ENCODE results near the gene DNAAF6.

DNAAF6 gene

DNA sequence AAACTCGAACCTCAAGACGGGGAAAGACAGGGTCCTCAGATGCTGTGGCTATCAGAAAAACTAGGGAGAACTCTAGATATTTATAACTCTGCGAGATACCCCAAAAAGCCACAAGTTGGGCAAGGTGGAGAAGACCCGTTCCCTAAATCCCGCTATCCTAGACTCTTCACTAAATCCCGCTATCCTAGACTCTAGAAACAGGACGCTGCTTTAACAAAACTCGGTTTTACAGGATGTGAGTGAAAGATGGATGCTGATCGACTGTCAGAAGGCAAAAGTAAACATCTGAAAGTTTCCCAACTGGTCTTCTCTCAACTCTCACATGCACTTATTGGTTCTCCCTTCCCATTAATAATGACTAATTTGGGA, 270 bp downstream of the DNAAF6 start:
- no peaks in the 10 kb centered on the region for H3K36me3 ChIP-seq (ENCODE audit: control insufficient read depth, low read length)
- H3K9me3 ChIP-seq (ENCODE audit: control insufficient read depth, insufficient read depth, low read length): no peaks in the 10 kb centered on the region
- no peak overlapping the region for H3K27ac ChIP-seq (ENCODE audit: low read depth, low read length)
- H3K9me2 ChIP-seq (replicated peaks; ENCODE audit: control insufficient read depth, low read length): no peaks in the 10 kb centered on the region
- TF ChIP-seq, protein P1, sequence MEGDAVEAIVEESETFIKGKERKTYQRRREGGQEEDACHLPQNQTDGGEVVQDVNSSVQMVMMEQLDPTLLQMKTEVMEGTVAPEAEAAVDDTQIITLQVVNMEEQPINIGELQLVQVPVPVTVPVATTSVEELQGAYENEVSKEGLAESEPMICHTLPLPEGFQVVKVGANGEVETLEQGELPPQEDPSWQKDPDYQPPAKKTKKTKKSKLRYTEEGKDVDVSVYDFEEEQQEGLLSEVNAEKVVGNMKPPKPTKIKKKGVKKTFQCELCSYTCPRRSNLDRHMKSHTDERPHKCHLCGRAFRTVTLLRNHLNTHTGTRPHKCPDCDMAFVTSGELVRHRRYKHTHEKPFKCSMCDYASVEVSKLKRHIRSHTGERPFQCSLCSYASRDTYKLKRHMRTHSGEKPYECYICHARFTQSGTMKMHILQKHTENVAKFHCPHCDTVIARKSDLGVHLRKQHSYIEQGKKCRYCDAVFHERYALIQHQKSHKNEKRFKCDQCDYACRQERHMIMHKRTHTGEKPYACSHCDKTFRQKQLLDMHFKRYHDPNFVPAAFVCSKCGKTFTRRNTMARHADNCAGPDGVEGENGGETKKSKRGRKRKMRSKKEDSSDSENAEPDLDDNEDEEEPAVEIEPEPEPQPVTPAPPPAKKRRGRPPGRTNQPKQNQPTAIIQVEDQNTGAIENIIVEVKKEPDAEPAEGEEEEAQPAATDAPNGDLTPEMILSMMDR (IDR thresholded peaks at IDR 0.05; ENCODE audit: low read depth, low read length, poor library complexity, severe bottlenecking): no peak
- no peak for TF ChIP-seq EZH2phosphoT487 (IDR thresholded peaks at IDR 0.05; ENCODE audit: borderline replicate concordance, low read length)
- peaks cover 12% of the 10 kb centered on the region for H3K79me2 ChIP-seq (ENCODE audit: control insufficient read depth, low read length)
- no peaks in the 10 kb centered on the region for H4K20me1 ChIP-seq (ENCODE audit: control insufficient read depth, insufficient read depth, low read depth, low read length)
- H3K4me1 ChIP-seq (ENCODE audit: control insufficient read depth, low read length): peaks cover 10% of the 10 kb centered on the region
- H3K4me3 ChIP-seq (ENCODE audit: low read length): peak overlapping the region; percentile 89
- H3F3A ChIP-seq (ENCODE audit: control insufficient read depth, insufficient read depth): no peaks in the 10 kb centered on the region
- no peaks in the 10 kb centered on the region for H3K27me3 ChIP-seq (ENCODE audit: control insufficient read depth, low read length)
- peak overlapping the region; percentile 76 for H3K4me2 ChIP-seq (ENCODE audit: low read length)

DNA sequence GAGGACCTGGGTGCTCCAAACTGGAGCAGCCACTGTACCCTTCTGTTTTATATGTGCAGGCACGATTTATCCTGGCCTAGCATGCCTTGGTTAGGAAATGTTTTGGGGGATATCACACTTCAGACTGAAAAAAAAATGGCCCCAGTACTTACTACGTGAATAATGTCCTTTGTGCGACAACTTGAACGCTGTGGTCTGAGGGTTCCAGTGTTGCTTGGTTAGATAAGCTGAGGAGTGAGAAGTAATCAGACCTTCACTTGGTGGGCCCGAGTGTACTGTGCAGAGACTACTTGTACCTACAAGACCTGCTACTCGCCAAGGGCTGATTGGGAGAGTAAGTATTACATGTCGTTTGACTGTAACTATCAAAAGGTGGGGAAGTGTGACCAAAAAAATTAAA, 678 bp downstream of the DNAAF6 start:
- Histone ChIP-seq H3K27ac (ENCODE audit: low read depth, low read length) (no peak overlapping the region), H4K20me1 (ENCODE audit: control insufficient read depth, insufficient read depth, low read depth, low read length) (no peaks in the 10 kb centered on the region), H3K79me2 (ENCODE audit: control insufficient read depth, low read length) (peaks cover 12% of the 10 kb centered on the region), H3K36me3 (ENCODE audit: control insufficient read depth, low read length) (no peaks in the 10 kb centered on the region), H3K9me2 (replicated peaks; ENCODE audit: control insufficient read depth, low read length) (no peaks in the 10 kb centered on the region), H3F3A (ENCODE audit: control insufficient read depth, insufficient read depth) (no peaks in the 10 kb centered on the region), H3K4me1 (ENCODE audit: control insufficient read depth, low read length) (peaks cover 10% of the 10 kb centered on the region), H3K9me3 (ENCODE audit: control insufficient read depth, insufficient read depth, low read length) (no peaks in the 10 kb centered on the region), H3K4me3 (ENCODE audit: low read length) (no peak overlapping the region), H3K4me2 (ENCODE audit: low read length) (no peak overlapping the region), H3K27me3 (ENCODE audit: control insufficient read depth, low read length) (no peaks in the 10 kb centered on the region)
- TF ChIP-seq EZH2phosphoT487 (IDR thresholded peaks at IDR 0.05; ENCODE audit: borderline replicate concordance, low read length): no peak
- TF ChIP-seq, protein P1 (IDR thresholded peaks at IDR 0.05; ENCODE audit: low read depth, low read length, poor library complexity, severe bottlenecking): no peak

GRCh38 chrX:107207943-107208342, 1.5 kb downstream of the DNAAF6 start:
- Histone ChIP-seq H3K36me3 (ENCODE audit: control insufficient read depth, low read length) (no peaks in the 10 kb centered on the region), H3K9me3 (ENCODE audit: control insufficient read depth, insufficient read depth, low read length) (no peaks in the 10 kb centered on the region), H3K4me1 (ENCODE audit: control insufficient read depth, low read length) (peaks cover 10% of the 10 kb centered on the region), H4K20me1 (ENCODE audit: control insufficient read depth, insufficient read depth, low read depth, low read length) (no peaks in the 10 kb centered on the region), H3K79me2 (ENCODE audit: control insufficient read depth, low read length) (peaks cover 12% of the 10 kb centered on the region), H3K4me2 (ENCODE audit: low read length) (no peak overlapping the region), H3K9me2 (replicated peaks; ENCODE audit: control insufficient read depth, low read length) (no peaks in the 10 kb centered on the region), H3K27ac (ENCODE audit: low read depth, low read length) (no peak overlapping the region), H3F3A (ENCODE audit: control insufficient read depth, insufficient read depth) (no peaks in the 10 kb centered on the region), H3K4me3 (ENCODE audit: low read length) (no peak overlapping the region), H3K27me3 (ENCODE audit: control insufficient read depth, low read length) (no peaks in the 10 kb centered on the region)
- no peak for TF ChIP-seq EZH2phosphoT487 (IDR thresholded peaks at IDR 0.05; ENCODE audit: borderline replicate concordance, low read length)
- TF ChIP-seq, protein P1 (IDR thresholded peaks at IDR 0.05; ENCODE audit: low read depth, low read length, poor library complexity, severe bottlenecking): no peak

GRCh38 chrX:107213477-107213876, 7.1 kb downstream of the DNAAF6 start:
- Histone ChIP-seq H4K20me1 (ENCODE audit: control insufficient read depth, insufficient read depth, low read depth, low read length) (no peaks in the 10 kb centered on the region), H3F3A (ENCODE audit: control insufficient read depth, insufficient read depth) (no peaks in the 10 kb centered on the region), H3K9me3 (ENCODE audit: control insufficient read depth, insufficient read depth, low read length) (no peaks in the 10 kb centered on the region), H3K9me2 (replicated peaks; ENCODE audit: control insufficient read depth, low read length) (no peaks in the 10 kb centered on the region), H3K27me3 (ENCODE audit: control insufficient read depth, low read length) (no peaks in the 10 kb centered on the region), H3K4me1 (ENCODE audit: control insufficient read depth, low read length) (no peaks in the 10 kb centered on the region), H3K27ac (ENCODE audit: low read depth, low read length) (no peak overlapping the region), H3K79me2 (ENCODE audit: control insufficient read depth, low read length) (no peaks in the 10 kb centered on the region), H3K4me3 (ENCODE audit: low read length) (no peak overlapping the region), H3K36me3 (ENCODE audit: control insufficient read depth, low read length) (no peaks in the 10 kb centered on the region), H3K4me2 (ENCODE audit: low read length) (no peak overlapping the region)
- TF ChIP-seq, protein P1 (IDR thresholded peaks at IDR 0.05; ENCODE audit: low read depth, low read length, poor library complexity, severe bottlenecking): no peak
- no peak for TF ChIP-seq EZH2phosphoT487 (IDR thresholded peaks at IDR 0.05; ENCODE audit: borderline replicate concordance, low read length)
